ENCODE results near the gene NDUFA8. TPM values are rescaled to one million over a fixed set of nuclear protein-coding genes. Genes with fewer than 3 reads are reported as not detected.
A peak's percentile ranks its signal among the peaks of the same experiment; 100 is the strongest.

Gene NDUFA8
- total and polyA plus RNA-seq, 8 donors, result 42.9 to 61.5 (median 49.9) TPM

- H3K36me3 ChIP-seq, result no peaks in the 10 kb centered on the region
- TF ChIP-seq CTCF (IDR thresholded peaks at IDR 0.05), result no peak
- H3K27ac ChIP-seq, result no peak overlapping the region
- intact Hi-C loops (cut with DNase I), result loop anchor here in 1 of 2 donors (10.0 kb wide), 1 partner anchor 46 kb away; no protein-coding TSS in a partner anchor
- DNase-seq (no peak), ATAC-seq (no peak)
- H3K4me3 ChIP-seq, result no peak overlapping the region
- H3K27me3 ChIP-seq, result peaks cover 0 to under 1% of the 10 kb centered on the region in 2 donors
- no peaks in the 10 kb centered on the region for H3K9me3 ChIP-seq
- H3K4me1 ChIP-seq, result no peaks in the 10 kb centered on the region
Observed at GRCh38 chr9:122168356-122168755, 8.8 kb upstream of the NDUFA8 start.

- no peaks in the 10 kb centered on the region for H3K4me1 ChIP-seq
- peaks cover 0 to 9% of the 10 kb centered on the region in 2 donors for H3K9me3 ChIP-seq
- intact Hi-C loops (cut with DNase I), result loop anchor here in 1 of 2 donors (10.0 kb wide), 1 partner anchor 51 kb away; no protein-coding TSS in a partner anchor
- ATAC-seq (no peak), DNase-seq (no peak)
- TF ChIP-seq CTCF (IDR thresholded peaks at IDR 0.05), result no peak
- H3K27me3 ChIP-seq, result no peaks in the 10 kb centered on the region
- no peak overlapping the region for H3K27ac ChIP-seq
- H3K36me3 ChIP-seq, result no peaks in the 10 kb centered on the region
- H3K4me3 ChIP-seq, result no peak overlapping the region
Observed at GRCh38 chr9:122164286-122164685, 4.7 kb upstream of the NDUFA8 start.

GRCh38 chr9:122162415-122162814 is 2.8 kb upstream of the NDUFA8 start:
- intact Hi-C loops (cut with DNase I), result loop anchor here in 1 of 2 donors (10.0 kb wide), 1 partner anchor 52 kb away; no protein-coding TSS in a partner anchor
- Histone ChIP-seq H3K9me3 (peaks cover 0 to 9% of the 10 kb centered on the region in 2 donors), H3K27me3 (no peaks in the 10 kb centered on the region), H3K27ac (no peak overlapping the region), H3K4me3 (no peak overlapping the region), H3K4me1 (peaks cover 9 to 17% of the 10 kb centered on the region in 2 donors), H3K36me3 (no peaks in the 10 kb centered on the region)
- ATAC-seq (no peak), DNase-seq (no peak)
- TF ChIP-seq CTCF (IDR thresholded peaks at IDR 0.05), result no peak

GRCh38 chr9:122159925-122160246 is 307 bp upstream of the NDUFA8 start:
- intact Hi-C loops (cut with DNase I), result loop anchor here in 1 of 2 donors (10.0 kb wide), 1 partner anchor 55 kb away; no protein-coding TSS in a partner anchor

GRCh38 chr9:122158202-122158601 is 1.4 kb downstream of the NDUFA8 start:
- Histone ChIP-seq H3K9me3 (peaks cover 0 to 8% of the 10 kb centered on the region in 2 donors), H3K4me3 (no peak overlapping the region), H3K27ac (no peak overlapping the region), H3K27me3 (no peaks in the 10 kb centered on the region), H3K4me1 (peaks cover 9 to 27% of the 10 kb centered on the region in 2 donors), H3K36me3 (no peaks in the 10 kb centered on the region)
- no peak for DNase-seq
- intact Hi-C loops (cut with DNase I), result no loop called here
- TF ChIP-seq CTCF (IDR thresholded peaks at IDR 0.05), result peak; percentile 17 to 30
- no peak for ATAC-seq

More at GRCh38 chr9:122159925-122160246, 307 bp upstream of the NDUFA8 start:
- no peak for TF ChIP-seq CTCF (IDR thresholded peaks at IDR 0.05)
- H3K27me3 ChIP-seq, result no peaks in the 10 kb centered on the region
- H3K4me3 ChIP-seq, result peak overlapping the region; percentile 85 to 89
- DNase-seq (no peak), ATAC-seq (no peak)
- H3K36me3 ChIP-seq, result no peaks in the 10 kb centered on the region
- peaks cover 9 to 27% of the 10 kb centered on the region in 2 donors for H3K4me1 ChIP-seq
- peak overlapping the region in 1 of 2 donors; percentile 81 for H3K27ac ChIP-seq
- peaks cover 0 to 9% of the 10 kb centered on the region in 2 donors for H3K9me3 ChIP-seq
